ENCODE measurements around the gene PTPRC.

The PTPRC gene

DNA sequence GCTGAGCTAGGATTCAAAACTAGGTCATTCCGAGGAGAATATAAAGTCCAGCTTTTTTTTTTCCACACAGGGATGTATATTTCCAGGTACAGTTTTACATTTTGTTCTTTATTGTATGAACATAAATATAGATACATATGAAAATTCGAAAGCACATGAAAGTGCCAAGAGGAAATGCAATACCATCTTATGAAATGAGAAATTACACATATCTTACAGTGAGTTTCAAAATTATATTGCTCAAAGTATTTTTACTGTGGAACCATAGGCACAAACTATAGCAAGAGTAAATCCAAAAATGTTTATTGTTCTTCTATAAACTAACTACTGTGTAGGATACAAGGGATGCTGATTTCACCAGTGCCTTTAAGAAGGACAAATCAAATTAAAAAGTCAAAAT, 39.0 kb downstream of the PTPRC start:
- DNase-seq (ENCODE audit: low read depth): no peak

- DNase-seq (ENCODE audit: low read depth): peak; percentile 17
Measured at GRCh38 chr1:198678301-198678836, 39.5 kb downstream of the PTPRC start.

- no peak for DNase-seq (ENCODE audit: low read depth)
Measured at GRCh38 chr1:198678901-198679329, 40.1 kb downstream of the PTPRC start.

DNA sequence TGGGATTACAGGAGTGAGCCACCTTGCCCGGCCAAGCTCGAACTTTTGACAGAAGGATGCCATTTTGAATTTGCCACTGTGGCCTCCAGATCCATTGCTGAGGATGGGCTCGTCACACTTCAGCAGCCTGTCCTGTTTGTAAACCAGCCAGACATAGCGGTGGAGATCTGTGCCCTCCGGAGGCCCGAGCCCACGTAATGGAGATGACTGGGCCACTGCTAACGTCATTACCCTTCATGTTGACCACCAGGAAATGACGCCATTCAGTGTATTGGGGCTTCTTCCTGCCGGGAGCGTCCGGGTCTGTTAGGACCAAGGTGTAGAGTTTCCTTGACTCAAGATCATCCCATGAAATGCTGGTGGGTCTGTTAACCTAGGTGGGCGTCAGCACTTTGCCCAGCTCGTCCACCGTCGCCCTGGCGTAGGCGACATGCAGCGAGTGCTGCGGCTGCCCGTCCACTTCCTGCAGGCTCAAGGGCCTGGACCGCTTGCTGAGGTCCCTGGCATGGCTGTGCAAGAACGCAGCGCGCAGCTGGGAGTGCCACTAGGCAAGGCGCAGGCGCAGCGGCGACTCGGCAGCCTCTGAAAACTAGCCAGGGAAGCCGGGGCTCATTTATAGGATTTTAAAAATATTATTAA, 40.8 kb downstream of the PTPRC start:
- no peak for DNase-seq (ENCODE audit: low read depth)

GRCh38 chr1:198680174-198680875, 41.5 kb downstream of the PTPRC start:
- no peak for DNase-seq (ENCODE audit: low read depth)

GRCh38 chr1:198681252-198681651, 42.4 kb downstream of the PTPRC start:
- DNase-seq (ENCODE audit: low read depth): no peak

- peak; percentile 67 for DNase-seq (ENCODE audit: low read depth)
Measured at GRCh38 chr1:198681831-198682759, 43.3 kb downstream of the PTPRC start.

DNA sequence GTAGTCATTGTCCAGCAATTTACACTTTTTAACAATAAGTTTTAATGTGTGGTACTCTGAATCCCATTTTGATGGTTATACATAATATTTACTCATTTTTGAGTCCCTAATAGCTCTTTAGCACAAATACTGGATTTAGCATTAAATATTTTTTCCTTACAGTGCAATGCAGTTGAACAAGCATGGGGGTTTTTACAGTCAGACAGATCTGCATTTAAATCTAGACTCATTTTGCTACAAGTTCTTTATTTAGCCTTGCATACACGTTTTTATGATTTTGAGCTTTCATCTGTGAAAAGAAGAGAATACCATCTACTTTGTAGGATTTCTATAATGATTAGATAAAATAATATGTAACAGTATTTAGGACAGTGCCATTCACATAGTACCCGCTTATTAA, 44.0 kb downstream of the PTPRC start:
- no peak for DNase-seq (ENCODE audit: low read depth)

DNA sequence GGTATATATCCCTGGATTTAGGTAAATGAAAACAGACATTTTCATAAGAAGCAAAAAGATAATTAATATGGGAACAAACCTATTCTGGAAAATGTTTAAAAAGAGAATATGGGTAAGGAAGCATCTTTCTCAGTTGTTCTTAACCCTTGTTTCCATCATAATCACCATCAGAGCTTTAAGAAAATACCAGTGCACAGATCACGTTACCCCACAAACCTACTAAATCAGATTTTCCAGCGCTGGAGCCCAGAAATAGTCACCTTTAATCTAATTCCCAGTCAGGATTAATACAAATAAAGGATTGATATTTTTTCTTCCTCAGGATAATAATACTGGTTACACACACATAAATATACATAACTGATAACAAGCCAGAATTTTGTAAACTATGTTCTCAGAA, 44.6 kb downstream of the PTPRC start:
- no peak for DNase-seq (ENCODE audit: low read depth)

GRCh38 chr1:198686069-198686728, 47.4 kb downstream of the PTPRC start:
- DNase-seq (ENCODE audit: low read depth): no peak

GRCh38 chr1:198687429-198687828, 48.6 kb downstream of the PTPRC start:
- DNase-seq (ENCODE audit: low read depth): no peak

GRCh38 chr1:198691063-198691462, 52.2 kb downstream of the PTPRC start:
- DNase-seq (ENCODE audit: low read depth): no peak

DNA sequence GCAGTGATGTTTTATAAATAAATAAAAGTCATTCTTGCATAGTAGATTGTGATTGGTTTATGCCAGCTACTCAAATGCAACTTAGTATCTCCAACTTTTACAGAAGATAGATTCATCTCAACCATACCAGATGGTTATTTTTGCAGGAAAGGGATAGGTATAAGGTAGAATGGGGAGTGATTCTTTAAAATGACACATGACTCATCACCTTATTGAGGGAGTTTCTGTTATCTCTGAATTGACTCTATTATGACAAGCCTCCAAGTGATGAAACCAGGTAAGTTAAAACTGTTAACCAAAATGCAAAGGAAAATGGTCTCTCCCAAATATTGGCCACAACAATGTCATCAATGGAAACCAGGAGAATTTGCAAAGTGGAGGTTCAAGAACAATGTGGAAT, 54.5 kb downstream of the PTPRC start:
- DNase-seq (ENCODE audit: low read depth): no peak

DNA sequence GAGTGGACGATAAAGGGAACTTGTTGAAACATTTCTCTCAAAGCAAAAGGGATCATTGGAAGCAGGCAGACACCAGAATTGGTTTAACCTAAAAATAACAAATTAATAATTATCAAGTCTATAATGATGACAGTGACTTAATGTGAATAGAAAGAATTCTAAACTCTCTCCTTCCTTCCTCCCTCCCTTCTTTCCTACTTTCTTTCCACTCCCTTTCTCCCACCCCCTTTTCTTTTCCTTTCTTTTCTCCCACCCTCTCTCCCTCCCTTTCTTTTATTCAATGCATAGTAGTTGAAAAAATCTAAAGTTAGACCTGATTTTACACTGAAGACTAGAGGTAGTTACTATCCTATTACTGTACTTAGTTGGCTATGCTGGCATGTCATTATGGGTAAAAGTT, 55.7 kb downstream of the PTPRC start:
- DNase-seq (ENCODE audit: low read depth): no peak

DNA sequence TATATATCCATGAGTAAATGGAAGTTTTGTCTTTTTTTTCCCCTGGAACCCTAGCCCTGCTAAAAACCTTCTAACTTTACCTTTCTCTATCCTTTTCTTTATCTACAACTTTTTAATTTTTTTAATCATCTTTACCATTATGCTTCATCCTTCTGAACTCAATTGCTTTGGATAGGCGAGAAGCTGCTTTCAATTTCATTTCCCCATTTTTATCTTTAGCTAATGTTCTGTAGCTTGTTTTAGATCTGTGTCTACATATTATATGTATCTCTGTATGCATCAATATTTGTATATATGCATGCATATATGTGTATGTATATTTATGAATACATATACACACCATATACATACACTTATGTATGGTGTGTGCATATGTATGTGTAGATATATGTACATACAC, 57.4 kb downstream of the PTPRC start:
- no peak for DNase-seq (ENCODE audit: low read depth)

GRCh38 chr1:198699167-198700015, 60.6 kb downstream of the PTPRC start:
- peak; percentile 52 for DNase-seq (ENCODE audit: low read depth)

GRCh38 chr1:198700016-198700392, 61.2 kb downstream of the PTPRC start:
- no peak for DNase-seq (ENCODE audit: low read depth)

- DNase-seq (ENCODE audit: low read depth): no peak
Measured at GRCh38 chr1:198700396-198700795, 61.6 kb downstream of the PTPRC start.

- no peak for DNase-seq (ENCODE audit: low read depth)
Measured at GRCh38 chr1:198701250-198701649, 62.4 kb downstream of the PTPRC start.

GRCh38 chr1:198701766-198702539, 63.1 kb downstream of the PTPRC start:
- no peak for DNase-seq (ENCODE audit: low read depth)
